CD4-positive, alpha-beta T cell treated with Interleukin-4 for 1 hour (primary cell): ENCODE data around the gene HOXB4.
"Not testable (repeated sequence)": the region's sequence is repeated elsewhere in the genome, so short reads cannot be mapped to it uniquely, and the experiment has no call there.

Experiments
- DNase-seq, 2 donors: peaks; one replicate each; pipeline ENCODE4 v3.0.0-alpha.2; 2020 to 2022

The HOXB4 gene

DNA sequence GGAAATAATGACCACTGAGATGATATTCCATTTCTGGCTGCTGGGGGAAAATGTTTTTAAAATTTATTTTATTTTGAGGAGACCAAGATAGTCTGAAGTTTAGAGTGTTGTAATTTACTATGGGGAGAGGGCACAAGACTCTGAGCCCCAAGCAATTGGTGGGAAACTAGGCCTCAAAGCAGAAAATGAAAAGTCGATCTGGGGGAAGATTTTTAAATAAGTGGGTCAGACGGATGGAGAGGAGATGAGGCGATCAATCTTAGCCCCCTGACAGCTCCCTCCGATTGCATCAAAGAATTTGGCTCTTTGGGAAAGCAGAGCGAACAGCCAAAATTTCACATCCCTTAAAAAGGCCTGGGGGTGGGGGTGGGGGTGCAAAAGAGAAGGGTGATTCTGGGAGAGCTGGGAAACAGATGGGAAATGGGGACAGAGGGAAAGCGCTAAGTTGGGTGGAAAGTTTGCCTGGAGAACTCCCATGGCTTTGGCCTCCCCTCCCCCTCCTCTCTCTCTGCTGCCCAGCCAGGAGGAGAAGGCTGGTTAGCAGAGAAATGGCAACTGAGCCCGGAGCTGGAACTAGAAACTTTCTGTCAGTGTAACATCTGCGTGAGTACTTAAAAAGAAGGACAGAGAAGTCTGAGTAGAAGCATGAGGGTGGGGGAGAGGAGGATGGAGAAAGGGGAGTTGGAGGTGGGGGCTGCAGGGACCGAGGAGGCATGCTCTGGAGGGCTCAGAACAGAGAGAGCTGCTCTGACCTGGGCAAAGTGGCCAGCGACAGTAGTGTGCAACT is 31.8 kb downstream of the HOXB4 start:
- DNase-seq, result no peak

DNA sequence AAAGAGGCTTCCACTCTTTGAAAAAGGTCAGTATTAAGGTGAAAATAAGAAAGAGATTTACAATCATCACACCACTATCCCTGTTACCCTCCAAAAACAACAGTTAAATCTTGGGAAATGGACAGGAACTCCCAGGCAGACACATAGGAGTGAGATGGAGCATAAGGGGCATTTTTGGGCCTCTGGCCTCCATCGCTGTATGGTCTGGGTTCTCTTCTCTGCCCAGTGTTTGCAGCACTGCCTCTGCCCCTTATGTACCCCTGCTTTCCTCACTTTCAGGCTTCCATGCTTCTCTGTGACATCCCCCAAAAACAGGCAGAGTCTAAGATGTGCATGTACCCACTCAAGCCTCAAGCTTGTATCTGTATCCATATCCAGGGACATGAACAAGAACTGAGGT is 32.6 kb downstream of the HOXB4 start:
- no peak for DNase-seq

DNA sequence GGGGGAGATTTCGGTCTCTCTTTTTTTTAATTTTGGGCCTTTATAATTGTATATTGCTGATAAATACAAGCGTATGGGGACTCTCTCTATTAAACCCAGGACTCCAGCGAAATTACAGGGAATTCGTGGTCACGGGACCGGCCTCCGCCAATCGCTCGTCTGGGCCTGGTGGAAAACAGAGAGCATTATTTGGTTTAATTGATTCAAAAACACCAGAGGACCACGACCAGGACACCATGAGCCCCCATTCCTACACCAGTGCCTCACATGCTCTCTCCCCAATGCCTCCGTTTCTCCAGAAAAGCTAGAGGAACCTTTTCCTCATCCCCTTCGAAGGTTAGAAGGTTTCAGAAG is 33.2 kb downstream of the HOXB4 start, which contains the start of gene HOXB2:
Gene HOXB2 (minus strand): TSS at position 88 of the 354 bp plus-strand sequence. CDS start 198 bp downstream, outside the sequence.
- no peak for DNase-seq

DNA sequence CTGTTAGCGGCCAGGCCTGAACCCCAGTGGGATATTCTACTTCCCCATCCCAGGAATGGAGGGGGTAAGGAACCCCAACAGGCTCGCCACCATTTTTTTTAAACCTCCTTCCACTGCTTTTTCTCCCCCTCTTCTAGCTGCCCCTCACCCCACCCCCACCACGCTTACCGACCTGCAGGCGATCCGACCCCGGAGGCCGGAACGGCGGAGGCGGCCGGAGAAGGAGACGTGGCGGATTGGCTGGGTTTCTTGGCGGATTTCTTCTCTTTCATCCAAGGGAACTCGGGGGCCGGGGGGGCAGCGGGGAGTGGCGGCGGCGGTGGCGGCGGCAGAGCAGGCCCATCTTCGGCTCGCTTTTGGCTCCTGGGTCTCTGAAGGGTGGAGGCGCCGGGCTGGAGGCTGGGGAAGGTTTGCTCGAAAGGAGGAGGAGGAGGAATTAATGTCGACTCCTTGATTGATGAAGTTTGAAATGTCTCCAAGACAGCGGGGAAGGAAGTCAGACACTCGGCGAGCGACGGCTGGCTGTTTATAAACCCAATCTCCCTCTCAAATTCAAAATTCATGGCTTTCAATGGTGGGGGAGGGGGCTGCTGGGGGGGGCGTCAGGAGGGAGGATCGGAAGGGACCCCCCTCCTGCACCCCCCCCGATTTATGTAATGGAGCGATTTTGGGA is 33.7 kb downstream of the HOXB4 start:
- DNase-seq, result peak in 1 of 2 donors; percentile 44

DNA sequence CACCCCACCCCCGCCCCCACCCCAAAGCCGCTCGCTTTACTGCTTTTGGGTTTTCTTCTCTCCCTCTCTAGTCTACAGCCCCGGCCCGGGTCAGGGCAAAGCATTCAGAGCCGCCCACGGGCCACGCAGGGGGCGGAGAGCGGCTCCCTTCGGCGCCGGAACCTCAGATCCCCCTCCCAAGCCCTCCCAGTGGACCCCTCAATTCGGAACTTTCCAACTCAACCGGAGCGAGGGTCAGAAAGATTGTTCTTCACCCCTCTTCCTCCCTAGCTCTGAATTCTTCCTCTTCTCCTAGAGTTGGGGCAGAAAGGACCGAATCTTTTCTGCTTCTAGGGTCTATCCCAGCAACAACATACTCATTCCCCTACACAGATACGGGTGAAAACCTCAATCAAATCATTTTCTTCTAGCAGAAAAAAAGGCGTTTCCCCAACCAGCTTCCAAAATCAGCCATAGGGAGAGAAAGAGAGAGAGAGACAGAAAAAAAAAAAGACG is 34.2 kb downstream of the HOXB4 start:
- peak in 1 of 2 donors; percentile 29 for DNase-seq

DNA sequence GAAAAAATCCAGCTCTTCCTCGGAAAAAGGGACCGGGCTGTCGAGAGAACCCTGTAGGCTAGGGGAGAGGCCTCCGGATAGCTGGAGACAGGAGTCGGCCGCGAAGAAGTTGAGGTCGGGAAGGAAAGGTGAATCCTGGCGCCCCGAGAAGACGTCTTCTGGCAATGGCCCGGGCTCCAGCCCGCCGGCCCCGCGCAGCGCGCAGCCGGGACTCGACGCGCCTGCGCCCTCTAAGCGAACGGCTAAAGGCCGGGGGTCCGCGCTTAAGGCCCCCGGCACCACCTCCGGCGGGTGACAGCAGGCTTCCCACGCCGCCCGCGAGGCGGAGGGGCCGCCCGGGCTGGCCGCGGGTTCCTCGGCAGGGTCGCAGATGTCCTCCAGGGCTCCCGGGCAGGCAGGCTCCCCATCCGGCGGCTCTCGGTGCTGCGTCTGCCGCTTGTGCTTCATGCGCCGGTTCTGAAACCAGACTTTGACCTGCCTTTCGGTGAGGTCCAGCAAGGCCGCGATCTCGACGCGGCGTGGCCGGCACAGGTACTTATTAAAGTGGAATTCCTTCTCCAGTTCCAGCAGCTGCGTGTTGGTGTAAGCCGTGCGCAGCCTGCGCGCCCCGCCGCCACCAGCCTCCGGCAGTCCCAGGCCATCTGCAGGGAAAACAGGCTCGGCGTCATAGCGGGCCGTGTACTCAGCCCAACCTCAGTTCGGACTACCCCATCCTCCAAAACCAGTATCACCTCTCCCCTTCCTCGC is 34.9 kb downstream of the HOXB4 start:
- DNase-seq, result peak; percentile 55 to 70

DNA sequence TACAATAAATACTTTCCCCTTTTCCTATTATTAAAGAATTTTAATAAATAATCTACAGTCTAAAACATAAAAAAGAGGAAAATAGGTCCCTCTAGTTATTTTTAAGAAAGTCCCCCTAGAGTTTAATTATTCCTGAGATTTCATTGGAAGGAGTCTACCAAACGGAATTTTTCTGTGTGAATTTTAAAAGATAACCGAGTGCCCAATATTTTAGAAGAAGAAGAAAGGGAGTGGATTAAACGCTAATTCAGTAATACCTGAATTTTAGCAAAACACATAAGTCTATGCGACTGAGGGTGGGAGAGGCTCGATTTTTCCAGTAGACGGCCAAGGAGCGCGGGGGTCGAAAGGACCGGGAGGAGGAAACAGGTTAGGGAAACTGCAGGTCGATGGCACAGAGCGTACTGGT is 35.4 kb downstream of the HOXB4 start:
- DNase-seq, result no peak

DNA sequence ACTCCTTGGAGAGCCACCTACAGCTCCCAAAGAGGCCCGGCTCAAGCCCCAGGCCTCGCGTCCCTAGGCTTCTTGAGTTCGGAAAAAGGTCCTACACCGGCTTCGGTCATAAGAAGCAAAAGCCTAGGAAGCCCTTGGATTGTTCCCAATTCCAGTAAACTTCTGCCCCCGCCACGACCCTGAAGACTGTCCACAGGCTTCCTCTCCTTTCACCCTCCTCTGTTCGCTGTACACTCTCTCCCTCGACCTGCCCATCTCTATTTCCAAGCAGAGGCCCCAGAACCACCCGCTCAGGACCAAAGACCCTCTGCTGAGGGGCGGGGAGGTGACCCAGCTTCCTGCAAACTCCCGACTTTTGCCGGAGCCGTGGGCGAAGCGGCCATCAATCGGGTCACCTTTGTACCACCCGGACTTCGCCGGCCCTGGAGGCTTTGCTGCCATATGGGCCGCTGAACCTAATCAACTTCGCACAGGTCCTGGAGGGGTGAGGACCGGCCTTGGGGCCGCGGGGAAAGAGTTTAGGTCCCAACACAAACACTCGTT is 36.0 kb downstream of the HOXB4 start:
- peak in 1 of 2 donors; percentile 39 for DNase-seq

DNA sequence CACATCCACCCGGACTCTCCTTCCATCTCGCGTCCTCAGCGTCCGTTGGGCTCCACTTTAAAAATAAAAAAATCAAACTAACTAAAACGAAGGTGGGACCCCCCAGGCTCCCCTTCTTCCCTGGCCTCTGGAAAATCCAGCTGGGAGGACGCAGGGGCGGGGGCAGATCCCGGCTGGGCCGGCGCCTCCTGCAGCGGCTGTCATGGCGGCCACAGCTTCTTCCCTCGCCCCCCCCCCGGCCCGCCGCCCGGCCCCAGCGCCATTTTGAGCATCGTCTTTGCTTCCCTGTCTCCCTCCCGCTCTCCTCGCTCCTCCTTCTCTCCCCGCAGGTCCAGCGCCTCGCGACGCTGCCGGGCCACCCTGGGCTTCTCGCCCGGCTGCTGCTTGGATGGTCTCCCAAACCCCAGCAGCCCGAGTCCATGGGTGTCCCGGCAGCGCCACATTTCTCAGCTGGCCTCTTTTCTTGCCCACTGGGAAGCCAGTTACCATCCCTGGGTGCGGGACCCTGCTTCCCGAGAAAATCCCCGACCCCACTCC is 36.5 kb downstream of the HOXB4 start:
- DNase-seq, result peak; percentile 36 to 51

DNA sequence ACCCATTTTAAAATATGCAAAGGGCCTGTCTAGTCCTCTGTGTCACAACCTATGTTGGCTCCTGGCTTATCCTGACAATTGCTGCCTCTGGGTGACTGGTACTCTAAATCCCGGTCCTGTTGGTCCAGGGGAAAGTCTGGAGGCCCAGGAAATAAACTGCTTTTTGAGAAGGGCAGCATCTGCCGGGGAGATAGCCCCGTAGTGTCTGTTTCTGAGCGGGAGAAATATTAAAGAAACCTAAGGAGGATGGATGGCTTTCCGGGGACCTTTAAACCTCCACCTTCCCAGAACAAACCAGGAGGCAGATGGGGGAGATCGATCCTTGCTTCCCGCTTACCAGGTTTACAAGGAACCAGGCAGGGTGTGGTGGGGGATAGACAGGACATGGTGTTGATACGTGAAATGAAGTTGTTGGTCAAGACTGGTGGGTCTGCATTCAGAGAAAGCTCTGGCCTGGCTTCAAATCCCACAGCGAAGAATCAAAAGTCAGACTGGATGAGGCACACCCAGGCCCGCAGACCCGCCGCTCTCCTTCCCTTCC is 37.0 kb downstream of the HOXB4 start:
- no peak for DNase-seq

DNA sequence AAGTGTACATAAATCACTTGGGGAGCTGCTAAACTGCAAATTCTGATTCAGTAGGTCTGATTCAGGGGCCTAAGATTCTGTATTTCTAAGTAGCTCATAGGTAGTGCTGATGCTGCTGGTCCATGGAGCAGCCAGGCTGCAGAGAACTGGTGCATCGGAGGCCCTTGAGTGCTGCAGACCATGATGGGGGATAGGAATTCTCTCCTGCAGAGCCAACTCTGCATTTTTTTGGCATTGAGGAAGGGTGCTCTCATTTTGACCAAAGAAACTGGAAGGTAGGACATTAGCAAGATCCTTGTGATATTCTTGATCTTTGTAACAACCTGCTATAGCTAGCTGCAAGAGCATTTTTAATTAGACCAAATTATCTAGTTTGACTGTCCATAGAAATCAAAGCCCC is 37.9 kb downstream of the HOXB4 start:
- DNase-seq, result no peak

DNA sequence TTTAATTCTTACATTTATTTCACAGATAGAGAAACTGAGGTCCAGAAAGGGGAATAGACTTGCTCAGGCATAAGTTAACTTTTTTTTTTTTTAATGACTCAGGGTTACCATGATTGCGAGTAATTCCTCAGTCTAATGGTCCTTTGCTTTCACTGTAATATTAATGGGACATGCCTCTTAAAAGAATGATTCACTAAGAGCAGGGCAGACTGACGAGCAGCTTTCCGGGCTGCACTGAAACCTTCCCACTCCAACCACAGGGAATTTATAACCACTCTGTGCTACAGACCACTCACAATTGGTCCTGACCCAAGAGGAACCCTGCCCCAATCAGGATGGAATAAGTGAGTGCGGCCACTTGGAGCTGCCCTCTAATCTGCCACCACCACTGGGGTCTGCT is 39.0 kb downstream of the HOXB4 start:
- DNase-seq, result no peak

DNA sequence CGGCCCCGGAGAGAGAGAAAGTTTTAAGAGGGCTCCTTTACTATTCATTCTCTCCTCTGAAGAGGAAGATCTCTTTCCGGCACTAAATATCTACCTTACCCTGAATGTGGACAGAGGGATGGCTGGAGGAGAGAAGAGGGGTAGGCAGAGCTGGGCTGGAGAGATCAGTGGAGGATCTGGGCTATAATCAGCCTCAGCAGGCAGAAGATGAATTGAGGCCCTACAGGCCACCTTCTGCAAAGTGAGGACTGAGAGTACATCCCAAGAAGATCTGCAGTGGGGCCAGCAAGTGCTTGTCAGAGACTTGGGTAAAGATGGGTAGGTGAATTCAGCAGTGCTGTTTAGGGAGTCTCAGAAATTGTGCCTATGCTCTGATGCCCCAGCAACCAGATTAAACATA is 40.8 kb downstream of the HOXB4 start:
- DNase-seq, result no peak

DNA sequence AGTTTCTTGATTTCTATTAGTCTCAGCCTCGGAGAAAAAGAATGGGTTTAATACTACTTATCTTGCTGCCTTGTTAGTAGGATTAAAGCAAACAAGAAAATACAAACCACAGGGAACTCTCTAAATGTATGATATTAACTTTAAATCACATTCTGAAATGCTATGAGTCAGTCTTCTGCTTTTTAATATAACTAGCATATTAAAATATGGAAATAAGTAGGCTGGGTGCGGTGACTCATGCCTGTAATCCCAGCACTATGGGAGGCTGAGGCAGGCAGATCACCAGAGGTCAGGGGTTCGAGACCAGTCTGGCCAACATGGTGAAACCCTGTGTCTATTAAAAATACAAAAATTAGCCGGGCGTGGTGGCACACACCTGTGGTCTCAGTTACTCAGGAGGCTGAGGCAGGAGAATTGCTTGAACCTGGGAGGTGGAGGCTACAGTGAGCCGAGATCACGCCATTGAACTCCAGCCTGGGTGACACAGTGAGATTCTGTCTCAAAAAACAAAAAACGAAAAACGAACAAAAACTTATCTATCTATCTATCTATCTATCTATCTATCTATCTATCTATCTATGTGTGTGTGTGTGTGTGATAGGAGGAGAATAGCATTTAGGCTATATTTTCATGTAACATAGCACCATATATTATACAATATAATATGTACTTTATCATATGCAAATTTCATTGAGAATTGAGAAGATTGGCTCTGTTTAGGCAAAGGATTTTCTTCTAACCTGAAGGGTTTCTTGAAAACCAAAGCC is 42.2 kb downstream of the HOXB4 start:
- DNase-seq, result not testable (repeated sequence)

DNA sequence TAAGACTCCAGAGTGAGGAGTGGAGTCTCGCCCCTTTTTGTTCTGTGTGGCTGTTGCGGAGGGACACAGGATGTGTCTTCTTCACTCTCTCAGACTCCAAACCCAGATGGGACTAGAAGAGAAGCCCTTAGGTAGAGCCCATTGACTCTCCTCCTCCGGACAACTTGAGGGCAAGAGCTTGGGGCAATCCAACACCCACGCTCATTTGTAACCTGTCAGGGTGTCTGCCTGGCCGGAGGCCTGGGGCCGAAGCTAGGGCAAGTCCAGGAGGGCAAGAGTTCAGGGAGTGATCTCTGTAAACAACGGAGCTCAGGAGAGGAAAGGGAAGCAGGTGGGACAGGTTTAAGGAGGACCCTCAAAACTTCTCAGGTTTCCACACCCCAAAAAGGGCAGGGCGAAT is 45.9 kb downstream of the HOXB4 start:
- DNase-seq, result no peak

DNA sequence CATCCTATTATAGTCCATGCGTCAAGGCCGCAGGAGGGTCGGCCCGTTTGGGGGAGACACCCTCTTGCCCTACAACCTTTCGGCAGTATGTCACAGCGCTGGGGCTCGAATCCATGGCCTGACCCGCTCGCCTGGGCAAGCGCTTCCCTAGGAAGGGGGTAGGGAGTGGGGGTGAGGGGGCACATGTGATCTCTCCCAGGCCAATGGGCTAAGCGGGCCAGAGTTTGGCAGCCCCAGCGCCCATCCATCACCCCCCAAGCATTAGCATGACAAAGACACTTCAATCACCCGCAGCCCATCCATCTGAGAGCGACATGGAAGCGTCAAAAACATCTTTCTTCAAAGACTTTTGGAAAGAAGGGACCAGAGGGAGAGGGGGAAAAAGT is 47.3 kb downstream of the HOXB4 start, which contains the start of gene HOXB1:
Gene HOXB1 (minus strand): TSS at position 125 of the 386 bp plus-strand sequence. CDS start 107 bp downstream, at position 18.
- DNase-seq, result no peak

DNA sequence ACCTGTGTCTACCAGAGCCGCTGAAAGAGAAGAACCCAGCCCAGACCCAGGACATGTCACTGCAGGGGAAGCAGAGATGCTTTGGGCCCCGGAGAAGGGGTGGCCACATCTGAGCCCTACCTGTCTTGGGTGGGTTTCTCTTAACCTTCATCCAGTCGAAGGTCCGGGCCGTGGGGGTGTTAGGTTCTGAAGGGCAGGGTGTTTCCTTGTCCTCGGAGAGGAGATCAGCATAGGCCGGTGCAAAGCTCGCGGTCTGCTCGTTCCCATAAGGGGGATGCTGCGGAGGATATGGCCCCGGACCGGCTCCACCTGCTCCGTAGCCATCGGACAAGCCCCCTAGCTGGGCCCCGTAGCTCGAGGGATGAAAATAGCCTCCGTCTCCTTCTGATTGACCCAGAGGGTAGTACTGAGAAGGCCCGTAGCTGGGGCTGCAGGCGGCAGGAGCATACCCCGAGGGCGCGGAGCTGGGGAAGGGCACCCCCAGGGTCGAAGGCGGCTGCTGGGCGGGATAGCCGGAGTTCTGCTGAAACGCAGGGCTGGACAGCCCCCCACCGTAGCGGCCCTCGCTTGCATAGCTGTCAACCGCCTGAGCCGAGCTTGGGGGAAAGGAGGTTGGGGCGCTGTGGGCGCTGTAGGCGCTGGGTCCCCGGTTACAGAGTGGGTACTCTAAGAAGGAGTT is 47.8 kb downstream of the HOXB4 start:
- DNase-seq, result no peak

DNA sequence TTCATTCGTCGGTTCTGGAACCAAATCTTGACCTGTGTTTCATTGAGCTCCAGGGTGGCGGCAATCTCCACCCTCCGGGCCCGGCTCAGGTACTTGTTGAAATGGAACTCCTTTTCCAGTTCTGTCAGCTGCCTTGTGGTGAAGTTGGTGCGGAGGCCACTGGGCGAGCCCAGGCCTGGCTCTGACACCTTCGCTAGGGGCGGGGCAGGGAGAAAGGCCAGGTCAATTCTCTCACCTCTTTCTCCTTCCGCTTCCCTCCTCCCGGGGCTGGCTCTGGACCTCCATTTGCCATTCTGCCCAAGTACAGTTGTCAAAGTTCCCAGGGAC is 48.5 kb downstream of the HOXB4 start:
- DNase-seq, result no peak

DNA sequence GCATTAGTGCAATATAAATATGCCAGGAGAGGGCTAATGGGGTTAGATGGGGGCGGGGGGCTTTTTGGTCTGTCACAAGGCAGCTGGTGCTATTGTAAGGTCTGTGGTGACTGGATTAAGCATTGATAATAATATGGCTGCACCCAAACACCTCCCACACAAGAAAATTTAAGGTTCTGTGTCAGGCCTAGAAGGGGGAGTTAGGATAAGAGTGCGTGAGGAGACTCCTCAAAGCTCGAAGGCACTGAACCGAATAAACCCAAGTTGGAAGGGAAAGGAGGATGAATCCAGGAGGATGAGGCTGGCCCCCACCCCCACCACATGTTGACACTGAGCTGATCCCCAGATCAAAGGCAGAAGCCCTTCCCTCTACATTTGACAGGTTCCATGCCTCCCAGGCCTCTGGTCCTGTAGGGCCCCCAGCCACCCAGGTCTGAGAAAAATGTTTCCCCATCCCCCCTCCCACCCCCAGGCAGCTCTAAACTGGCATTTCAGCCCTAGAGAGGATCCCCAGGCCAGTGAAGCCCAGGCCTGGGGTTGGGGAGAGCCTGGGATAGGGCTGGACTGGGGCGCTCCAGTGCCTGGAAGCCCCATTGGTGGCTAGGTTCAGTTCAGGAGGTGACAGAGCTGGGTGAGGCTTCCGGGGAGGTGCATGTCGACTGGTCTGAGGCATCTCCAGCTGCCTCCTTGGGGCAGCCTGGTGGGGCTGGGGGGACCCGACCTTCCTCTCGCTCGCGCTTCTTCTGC is 49.0 kb downstream of the HOXB4 start:
- no peak for DNase-seq

DNA sequence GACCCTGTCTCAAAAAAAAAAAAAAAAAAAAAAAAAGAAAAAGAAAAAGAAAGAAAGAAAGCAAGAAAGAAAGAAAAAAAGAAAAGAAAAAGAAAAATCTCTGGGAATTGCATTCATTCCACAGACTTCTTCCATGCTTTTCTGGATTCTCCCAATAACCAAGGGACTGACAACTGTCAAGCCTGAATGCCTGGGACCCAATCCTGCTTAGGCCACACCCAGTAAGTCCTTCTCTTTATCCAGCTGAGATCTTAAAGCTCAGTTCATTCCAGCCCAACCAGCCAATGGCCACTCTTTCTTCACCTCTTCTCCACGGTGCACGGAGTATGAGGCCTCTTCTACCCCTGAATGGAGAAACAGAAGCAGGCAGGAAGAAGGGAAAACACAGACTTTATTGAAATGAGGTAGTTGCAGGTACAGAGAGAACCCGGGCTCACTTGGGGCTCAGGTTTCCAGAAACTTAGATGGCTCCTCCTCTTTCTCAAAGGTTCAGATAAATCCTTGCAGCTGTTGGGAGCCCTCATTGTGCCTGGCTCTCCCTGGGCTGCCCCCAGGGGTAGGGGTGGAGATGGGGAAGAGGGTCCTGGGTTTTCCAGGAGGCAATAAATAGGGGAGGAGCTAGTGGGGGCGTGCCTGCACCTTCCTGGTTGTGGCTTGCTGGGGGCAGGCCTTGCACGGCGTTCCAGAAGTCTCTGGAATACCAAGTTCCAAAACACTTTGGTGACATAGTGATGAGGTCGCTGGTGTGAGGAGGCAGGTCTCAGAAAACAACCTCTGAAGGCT is 49.8 kb downstream of the HOXB4 start:
- no peak for DNase-seq
